GM19351 (cell line): ENCODE measurements around the gene SPATA6.
"Not testable (repeated sequence)": the region's sequence is repeated elsewhere in the genome, so short reads cannot be mapped to it uniquely, and the experiment has no call there.

Experiments used
- ATAC-seq: cut with Tn5 transposase; IDR thresholded peaks from one replicate; pipeline ENCODE4 v1.9.1; 2021; ENCODE audit warnings: mild to moderate bottlenecking, moderate library complexity; ENCODE audit not compliant: unreplicated experiment

SPATA6 gene

DNA sequence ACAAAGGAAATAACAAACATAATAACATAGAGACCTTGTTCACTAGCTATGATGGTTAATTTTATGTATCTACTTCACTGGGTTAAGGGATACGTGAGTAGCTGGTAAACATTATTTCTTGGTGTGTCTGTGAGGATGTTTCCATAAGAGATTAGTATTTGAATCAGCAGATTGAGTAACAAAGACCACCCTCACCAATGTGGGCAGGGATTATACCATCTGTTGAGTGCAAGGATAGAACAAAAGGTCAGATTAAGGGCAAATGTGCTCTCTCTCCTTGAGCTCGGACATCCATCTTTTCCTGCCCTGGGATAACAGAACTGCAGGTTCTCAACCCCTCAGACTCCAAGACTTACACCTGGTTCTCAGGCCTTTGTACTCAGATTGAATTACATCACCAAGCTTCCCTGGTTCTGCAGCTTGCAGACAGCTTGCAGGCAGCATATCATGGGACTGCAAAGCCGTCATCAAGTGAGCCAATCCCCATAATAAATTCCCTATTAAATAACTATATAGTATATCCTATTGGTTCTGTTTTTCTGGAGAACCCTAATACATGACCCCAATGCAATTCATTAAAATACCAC, 9.2 kb downstream of the SPATA6 start:
- ATAC-seq, result no peak

DNA sequence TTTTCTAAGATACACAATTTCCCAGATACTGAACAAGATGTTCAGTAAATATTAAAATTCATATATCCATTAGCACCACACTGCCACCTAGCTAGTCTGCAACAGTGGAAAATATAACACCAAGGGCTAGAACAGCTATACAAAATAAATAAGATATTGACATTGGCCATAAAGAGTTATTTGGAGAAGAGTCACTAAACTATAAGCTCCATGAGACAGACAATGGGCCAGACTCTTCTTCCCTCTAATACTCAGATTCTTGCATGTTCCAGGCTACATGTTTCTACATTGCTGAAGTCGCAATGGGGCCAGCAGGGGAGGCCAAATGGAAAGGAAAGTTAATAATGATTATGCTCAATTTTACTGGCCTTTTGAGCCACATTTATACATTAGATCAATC, 21.5 kb downstream of the SPATA6 start:
- ATAC-seq, result no peak

DNA sequence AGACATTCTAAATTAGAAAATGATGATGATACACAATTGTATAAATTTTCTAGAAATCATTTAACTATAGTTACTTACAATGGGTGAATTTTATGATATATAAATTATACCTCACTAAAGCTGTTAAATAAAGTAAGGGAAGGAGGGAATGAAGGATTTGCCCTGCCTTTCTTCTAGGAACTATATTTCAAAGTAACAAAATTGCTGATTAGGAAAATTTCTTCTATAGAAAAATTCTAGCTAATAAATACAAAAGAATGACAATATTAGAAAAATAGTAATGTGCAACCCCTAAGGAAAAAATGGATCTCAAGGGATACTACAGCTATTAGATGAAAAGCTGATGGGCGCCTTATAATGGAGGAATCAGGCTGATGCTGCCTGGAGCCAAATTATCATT, 23.1 kb downstream of the SPATA6 start:
- no peak for ATAC-seq

DNA sequence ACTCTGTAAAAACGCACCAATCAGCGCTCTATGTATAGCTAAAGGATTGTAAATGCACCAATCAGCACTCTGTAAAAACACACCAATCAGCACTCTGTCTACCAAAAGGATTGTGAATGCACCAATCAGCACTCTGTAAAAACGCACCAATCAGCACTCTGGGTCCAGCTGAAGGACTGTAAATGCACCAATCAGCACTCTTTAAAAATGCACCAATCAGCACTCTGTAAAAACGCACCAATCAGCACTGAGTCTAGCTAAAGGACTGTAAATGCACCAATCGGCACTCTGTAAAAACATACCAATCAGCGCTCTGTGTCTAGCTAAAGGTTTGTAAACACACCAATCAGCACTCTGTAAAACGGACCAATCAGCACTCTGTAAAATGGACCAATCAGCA, 27.8 kb downstream of the SPATA6 start:
- ATAC-seq, result not testable (repeated sequence)

DNA sequence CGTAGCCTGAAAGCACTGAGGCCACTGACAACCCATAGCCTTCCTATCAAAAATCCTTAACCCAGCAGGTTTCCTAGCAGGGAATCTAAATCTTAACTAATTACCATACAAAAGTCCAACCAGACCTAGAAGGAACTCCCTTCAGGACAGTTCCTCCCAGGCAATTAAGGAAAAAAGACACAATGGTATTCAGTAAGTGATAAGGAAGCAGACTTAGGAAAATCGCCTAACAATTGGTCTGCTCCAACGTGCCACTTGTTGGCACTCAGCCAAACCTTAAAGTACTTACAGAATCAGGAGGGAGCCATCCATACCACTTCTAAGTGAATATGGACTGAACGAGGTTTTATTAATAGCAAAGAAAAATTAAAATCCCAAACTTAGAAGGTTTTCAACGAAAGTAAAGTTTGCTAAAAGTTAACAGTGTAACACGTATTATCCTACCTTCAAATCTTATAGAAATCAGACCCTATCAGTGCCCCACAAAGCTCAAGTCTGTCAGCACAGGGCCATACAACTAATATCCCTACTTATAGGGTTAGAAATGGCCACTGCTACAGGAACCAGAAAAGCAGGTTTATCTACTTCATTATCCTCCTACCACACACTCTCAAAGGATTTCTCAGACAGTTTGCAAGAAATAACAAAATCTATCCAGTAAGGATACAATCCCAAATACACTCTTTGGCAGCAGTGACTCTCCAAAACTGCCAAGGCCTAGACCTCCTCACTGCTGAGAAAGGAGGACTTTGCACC, 29.0 kb downstream of the SPATA6 start:
- no peak for ATAC-seq

DNA sequence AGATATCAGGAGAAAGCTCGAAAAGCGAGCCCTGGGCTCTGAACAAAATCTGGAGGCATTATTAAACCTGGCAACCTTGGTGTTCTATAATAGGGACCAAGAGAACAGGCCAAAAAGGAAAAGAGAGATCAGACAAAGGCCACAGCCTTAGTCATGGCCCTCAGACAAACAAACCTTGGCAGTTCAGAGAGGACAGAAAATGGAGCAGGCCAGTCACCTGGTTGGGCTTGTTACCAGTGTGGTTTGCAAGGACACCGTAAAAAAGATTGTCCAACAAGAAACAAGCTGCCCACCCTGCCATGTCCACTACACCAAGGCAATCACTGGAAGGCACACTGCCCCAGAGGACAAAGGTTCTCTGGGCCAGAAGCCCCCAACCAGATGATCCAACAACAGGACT, 31.2 kb downstream of the SPATA6 start:
- ATAC-seq, result not testable (repeated sequence)

DNA sequence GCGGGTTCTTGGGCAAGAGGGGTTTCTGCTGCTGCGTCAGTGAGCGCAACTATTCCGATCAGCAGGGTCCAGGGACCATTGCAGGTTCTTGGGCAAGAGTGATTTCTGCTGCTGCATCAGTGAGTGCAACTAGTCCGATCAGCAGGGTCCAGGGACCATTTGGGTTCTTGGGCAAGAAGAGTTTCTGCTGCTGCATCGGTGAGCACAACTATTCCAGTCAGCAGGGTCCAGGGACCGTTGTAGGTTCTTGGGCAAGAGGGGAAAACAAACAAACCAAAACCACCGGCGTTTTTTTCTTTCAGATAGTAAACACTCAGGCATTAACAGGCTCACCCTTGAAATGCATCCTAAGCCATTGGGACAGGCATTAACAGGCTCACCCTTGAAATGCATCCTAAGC, 32.6 kb downstream of the SPATA6 start:
- no peak for ATAC-seq

DNA sequence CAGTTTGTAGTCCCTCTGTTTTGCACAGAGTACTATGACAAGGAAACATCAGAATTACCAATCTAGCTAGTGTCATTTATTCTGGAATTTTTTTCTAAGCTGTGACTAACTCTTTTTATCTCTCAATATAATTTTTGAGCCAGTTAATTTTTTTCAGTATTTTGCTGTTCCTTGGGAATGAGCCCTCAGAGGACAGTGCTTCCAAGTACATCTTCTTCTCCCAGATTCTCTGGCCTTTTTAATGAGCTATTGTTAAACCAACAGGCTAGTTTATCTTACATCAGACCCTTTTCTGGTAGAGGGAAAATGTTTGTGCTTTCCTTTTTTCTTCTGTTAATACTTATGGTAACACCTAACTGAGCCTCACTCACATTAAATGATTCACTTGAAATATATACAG, 34.6 kb downstream of the SPATA6 start:
- ATAC-seq, result not testable (repeated sequence)

DNA sequence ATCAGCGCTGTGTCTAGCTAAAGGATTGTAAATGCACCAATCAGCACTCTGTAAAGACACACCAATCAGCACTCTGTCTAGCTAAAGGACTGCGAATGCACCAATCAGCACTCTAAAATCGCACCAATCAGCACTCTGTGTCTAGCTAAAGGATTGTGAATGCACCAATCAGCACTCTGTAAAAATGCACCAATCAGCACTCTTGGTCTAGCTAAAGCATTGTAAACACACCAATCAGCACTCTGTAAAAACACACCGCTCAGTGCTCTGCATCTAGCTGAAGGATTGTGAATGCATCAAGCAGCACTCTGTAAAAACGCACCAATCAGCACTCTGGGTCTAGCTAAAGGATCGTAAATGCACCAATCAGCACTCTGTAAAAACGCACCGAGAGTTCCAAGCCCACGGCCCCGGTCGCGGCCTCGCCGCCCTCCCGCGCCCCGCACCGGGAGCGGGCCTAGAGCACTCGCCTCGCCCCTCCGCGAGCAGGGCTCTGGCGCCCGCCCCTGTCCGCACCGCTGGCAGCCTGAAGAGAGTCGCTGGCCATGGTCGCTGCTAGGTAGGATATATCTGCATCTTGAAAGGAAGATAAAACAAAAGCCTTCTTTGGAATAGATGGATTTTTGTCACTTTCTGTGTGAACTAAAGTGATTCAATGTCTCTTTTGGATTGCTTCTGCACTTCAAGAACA, 36.5 kb downstream of the SPATA6 start:
- ATAC-seq, result not testable (repeated sequence)

DNA sequence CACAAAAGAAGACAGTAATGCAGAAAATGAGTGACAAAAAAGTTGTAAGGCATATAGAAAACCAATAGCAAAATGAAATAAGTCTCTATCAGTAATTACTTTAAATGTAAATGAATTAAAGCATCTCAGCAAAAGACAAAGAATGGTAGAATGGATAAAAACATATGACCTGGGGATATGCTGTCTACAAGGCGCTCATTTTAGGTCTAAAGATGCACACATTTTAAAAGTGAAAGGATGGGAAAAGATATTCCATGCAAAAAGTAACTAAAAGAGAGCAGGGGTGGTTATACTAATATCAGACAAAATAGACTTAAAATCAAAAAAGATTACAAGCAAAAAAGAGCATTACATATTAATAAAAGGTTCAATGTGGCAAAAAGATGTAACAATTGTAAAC, 41.2 kb downstream of the SPATA6 start:
- ATAC-seq, result no peak

DNA sequence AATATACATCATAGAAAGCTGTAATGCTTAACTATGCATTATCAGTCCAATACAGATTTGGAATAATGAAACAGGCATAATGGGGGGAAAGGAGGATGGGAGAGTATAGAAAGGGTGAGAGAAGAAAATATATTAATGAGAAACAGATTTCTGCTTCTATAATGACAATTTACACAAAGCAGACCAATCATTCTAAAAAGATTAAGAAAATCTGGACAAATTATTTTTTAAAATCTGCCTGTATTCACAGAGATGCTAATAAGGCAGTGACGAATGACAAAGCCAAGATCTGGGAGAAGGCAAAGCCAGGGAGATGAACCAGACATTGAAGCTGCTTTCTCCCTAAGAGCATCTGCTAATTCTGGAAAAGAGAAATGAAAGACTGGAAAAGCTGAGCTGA, 50.0 kb downstream of the SPATA6 start:
- no peak for ATAC-seq

DNA sequence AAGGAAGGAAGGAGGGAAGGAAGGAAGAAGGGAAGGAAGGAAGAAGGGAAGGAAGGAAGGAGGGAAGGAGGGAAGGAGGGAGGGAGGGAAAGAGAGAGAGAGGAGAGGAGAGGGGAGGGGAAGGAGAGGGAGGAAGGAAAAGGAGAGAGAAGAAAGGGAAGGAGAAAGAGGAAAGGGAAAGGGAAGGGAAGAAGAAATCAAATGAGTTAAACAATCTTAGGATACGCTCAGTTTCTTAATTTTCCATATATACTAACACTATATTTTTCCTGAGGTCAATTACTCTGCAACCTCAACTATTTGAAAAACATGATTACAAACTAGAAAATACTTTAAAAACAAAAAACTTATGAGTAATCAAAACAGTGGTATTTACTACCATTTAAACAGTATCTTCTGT, 53.3 kb downstream of the SPATA6 start:
- no peak for ATAC-seq

DNA sequence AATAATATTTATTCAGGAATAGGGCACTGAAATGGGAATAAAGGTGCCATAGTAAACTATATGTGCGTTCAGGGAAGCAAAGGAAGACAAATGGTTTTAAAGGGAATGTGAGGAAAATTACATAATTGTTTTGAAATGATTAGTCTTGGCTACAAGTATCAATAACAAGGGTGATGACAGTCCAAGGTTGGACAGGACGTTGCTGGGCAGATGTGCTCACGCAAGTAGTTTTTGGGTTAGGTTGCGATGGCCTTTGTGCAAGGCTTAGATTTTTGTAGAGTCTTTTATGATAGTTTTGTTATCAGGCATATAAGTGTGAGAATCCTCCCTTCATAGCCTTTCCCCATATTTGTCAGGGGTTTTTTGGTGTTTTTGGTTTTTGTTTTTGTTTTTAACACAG, 57.0 kb downstream of the SPATA6 start:
- no peak for ATAC-seq

DNA sequence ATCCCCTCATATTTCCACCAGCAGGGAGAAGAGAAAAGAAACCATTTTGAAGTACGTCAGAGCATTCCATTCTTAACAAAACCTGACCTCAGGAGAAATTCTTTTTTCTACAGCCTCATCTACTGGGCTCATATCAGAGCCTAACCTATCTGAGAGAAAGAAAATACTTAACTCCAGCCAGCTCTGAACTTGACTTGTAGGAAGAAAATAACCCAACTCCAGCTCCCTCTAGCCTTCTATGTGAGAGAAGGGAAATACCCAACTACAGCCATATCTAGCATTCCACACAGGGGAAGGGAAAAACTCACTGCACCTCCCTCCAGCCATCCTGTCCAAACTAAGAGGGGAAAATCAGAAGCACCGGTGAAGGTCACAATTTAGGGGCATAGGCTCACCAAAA, 57.7 kb downstream of the SPATA6 start:
- ATAC-seq, result no peak

DNA sequence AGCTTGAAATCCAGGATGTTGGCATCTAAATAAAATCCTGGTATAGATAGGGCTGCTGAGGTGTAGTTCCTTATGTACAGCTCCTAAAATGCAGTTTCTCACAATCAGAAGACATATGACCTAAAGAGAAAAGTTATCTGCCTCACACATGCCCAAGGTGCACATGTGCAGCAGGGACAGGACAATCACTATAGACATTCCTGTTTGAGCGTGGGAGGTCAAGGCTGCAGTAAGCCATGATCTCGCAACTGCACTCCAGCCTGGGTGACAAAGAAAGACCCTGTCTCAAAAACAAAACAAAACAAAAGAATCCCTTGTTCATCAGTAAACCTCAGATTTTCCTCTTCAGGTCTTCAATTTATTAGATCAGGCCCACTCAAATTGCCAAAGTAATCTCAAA, 66.1 kb downstream of the SPATA6 start:
- ATAC-seq, result no peak

DNA sequence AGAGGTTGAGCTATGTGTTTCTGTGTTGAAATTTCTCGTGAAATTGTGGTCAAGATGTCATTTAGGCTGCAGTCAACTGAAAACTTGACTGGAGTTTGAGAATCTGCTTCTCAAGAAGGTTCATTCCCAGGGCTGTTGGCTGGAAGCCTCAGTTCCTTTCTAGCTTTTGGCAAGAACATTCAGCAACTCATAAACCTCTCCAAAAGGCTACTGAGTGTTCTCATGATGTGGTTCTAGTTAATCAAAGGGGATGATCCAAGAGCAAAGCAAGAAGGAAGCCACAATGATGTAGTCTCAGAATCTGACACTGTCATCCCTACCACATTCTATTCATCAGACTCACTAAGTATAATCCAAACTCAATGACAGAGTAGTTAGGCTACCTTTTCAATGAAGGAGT, 66.6 kb downstream of the SPATA6 start:
- no peak for ATAC-seq

DNA sequence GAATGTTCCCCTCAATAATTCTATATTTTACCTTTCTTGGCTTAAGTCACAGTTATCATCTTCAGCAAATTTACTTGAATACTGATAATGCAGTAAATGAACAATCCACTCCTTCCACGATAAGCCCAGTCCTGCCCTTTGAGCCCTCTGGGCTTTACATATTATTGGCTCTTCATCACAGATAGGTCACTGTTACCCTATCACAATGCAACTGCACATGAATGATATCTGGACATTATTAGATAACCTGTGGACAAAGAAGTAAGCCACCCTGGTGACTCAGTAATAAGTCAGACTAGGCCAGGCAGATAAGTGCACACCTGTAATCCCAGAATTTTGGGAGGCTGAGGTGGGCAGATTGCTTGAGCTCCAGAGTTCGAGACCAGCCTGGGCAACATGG, 69.4 kb downstream of the SPATA6 start:
- ATAC-seq, result no peak

DNA sequence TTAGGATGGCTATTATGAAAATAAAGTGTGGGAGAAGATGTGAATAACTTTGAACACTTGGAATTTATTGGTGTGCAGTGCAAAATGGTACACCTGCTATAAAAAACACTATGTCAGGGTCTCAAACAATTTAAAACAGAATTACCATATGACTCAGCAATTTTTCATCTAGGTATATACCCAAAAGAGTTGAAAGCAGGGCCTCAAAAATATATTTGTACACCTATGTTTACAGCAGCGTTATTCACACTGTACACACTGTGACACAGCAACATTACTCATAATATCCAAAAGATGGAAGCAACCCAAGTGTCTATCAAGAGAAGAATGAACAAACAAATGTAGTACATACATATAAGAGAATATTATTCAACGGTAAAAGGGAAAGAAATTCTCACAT, 75.8 kb downstream of the SPATA6 start:
- no peak for ATAC-seq

DNA sequence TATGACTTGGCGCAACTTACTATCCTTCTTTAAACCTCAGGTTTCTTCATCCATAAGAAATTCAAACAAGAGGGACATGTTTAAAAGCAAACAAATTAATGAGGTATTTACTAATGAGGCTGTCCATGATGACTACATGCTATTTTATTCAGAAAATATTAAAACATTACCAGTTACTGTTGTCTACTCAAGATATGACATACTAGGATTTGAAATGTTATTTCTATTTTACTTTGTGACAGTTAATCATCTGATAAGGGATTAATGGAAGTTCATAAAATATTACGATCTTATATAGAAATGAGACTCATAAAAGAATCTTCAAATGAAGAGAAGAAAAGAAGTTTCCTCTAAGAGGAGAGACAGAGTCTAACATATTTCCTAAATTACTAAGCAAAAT, 80.1 kb downstream of the SPATA6 start:
- ATAC-seq, result no peak

DNA sequence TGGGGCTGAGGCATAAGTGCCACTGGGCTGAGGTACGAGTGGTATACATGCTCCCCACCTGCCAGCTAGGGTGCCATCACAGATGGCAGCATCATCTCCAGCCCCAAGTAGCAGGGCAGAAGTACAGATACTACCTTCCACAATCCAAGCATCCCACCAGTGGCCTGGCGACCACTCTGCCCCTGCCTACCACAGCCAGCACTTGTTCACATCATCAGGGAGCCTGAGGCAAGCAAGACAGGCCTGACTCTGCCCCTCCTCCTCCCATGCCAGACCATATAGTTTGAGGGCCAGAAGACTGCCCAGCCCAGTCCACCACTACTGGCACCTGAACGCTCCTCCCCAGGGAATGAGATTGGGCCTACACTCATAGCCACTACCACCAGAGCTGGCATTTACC, 84.6 kb downstream of the SPATA6 start:
- ATAC-seq, result no peak

DNA sequence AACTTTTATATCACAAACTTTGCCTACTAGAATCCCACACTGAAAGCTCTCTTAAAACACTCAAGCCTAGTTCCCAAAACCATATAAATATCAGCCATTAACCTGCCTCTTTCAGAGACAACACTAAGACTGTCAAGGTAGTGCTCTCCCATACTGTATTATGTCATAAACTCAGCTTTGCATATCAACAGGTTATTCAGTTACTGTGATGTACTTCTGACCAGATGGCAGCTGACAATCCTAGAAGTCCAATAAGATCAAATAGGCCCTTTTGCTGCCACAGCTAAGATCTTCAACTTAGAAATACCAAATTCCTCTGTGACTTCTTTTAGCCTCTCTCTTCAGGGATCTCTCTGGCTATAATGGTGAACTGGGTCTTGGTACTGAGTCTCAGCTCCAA, 97.2 kb downstream of the SPATA6 start:
- no peak for ATAC-seq

DNA sequence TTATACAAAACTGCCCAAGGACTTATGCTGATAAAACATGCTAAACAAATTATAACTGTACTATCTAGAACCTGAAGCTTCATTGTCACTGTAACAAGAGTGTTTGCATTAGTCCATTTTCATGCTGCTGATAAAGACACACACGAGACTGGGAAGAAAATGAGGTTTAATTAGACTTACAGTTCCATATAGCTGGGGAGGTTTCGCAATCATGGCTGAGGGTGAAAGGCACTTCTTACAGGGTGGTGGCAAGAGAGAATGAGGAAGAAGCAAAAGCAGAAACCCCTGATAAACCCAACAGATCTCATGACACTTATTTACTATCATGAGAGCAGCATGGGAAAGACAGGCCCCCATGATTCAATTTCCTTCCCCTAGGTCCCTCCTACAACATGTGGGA, 100.4 kb downstream of the SPATA6 start:
- ATAC-seq, result no peak
